Stimulated activated CD8-positive, alpha-beta memory T cell treated with anti-CD3 and anti-CD28 coated beads, Interleukin-12 subunit alpha, Interleukin-12 subunit beta, amount 100 ng/mL, for 1 hour (primary cell): ENCODE measurements around the gene PLCG2.
"Not testable (repeated sequence)": the region's sequence is repeated elsewhere in the genome, so short reads cannot be mapped to it uniquely, and the experiment has no call there.

ENCODE experiments used
- DNase-seq: peaks from one replicate; pipeline ENCODE4 v3.0.0-alpha.2; 2020; ENCODE audit warnings: low read depth

The PLCG2 gene

DNA sequence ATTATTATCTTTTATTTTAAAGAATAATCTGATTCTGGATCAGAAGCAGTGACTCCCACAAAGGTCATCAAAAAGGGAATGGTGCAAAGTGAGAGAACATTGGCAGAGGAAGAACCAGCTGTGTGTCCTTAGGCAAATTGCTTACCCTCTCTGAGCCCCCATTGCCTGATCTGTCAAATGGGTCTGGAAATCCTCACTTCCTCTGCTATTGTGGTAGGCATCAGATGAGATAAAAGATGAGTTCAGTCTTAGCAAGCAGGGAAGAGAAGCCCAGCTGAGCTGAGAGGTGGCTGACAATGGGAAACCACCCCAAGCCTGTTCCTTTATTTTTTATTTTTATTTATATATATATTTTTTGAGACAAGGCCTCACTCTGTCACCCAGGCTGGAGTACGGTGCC is 24.2 kb upstream of the PLCG2 start:
- no peak for DNase-seq

DNA sequence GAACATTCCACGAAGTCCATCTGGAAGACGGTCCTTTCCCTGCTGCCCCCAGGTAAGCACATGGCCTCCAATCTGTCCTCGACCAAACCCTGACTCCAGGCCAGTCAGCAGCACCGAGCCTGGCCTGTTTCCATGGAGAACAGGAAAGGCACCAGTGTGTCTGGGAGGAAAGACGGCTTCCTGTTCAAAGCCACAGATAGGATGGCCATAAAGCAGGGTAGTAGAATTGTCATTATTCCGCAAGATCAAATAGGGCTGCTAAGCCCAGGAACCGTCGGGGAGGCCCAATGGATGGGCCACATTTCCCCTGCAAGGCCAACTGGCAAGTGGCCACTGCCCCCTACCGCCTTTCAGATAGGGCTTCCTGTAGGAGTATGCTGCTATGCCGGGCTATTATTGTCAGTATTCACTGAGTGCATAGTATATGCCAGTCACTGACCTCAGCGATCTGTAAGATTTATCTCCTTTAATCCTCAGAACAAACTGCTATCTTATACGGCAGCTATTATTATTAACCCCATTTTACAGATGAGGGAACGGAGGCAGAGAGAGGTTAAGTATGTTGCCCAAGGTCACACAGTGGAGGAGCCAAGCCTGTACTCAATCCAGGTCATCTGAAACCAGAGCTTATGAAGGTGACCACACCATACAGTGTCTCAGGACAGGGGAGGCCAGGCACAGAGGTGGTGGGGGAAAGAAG is 23.0 kb upstream of the PLCG2 start:
- no peak for DNase-seq

GRCh38 chr16:81756615-81757356 is 22.3 kb upstream of the PLCG2 start:
- DNase-seq: no peak

- DNase-seq: no peak
These were observed 20.7 kb upstream of the PLCG2 start for GRCh38 chr16:81758376-81758775.

DNA sequence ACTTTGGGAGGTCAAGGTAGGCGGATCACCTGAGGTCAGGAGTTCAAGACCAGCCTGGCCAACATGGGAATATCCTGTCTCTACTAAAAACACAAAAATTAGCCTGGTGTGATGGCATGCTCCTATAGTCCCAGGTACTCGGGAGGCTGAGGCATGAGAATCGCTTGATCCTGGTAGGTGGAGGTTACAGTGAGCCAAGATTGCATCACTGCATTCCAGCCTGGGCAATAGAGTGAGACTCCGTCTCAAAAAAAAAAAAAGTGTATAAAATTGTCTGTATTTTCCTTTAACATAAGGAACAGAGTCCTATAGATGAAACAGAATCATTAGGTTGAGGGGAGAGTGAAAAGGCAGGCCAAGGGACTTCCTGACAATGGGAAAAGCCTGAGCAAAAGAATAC is 16.8 kb upstream of the PLCG2 start:
- not testable (repeated sequence) for DNase-seq

GRCh38 chr16:81765111-81765919 is 13.8 kb upstream of the PLCG2 start:
- DNase-seq: no peak

- DNase-seq: no peak
These were observed 13.1 kb upstream of the PLCG2 start for GRCh38 chr16:81765969-81766368.

- DNase-seq: no peak
These were observed 11.0 kb upstream of the PLCG2 start for GRCh38 chr16:81767987-81768592.

DNA sequence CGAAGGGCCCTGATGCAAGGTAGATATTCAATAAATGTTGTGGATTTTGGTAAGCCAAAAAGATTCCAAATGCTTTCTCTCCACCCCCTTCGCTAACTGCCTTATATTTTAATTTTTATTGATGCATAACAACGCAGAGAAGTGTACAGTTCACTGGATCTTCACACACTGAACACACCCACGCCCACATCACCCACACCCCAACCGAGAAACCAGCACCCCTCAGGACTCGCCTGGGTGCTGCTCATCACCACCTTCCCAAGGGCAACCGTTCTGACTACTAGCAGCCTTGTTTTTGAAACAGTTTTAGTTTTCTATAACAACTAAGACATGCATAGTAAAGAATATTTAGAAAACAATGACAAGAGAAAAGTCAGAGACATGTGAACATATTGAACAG is 9.1 kb upstream of the PLCG2 start:
- no peak for DNase-seq

DNA sequence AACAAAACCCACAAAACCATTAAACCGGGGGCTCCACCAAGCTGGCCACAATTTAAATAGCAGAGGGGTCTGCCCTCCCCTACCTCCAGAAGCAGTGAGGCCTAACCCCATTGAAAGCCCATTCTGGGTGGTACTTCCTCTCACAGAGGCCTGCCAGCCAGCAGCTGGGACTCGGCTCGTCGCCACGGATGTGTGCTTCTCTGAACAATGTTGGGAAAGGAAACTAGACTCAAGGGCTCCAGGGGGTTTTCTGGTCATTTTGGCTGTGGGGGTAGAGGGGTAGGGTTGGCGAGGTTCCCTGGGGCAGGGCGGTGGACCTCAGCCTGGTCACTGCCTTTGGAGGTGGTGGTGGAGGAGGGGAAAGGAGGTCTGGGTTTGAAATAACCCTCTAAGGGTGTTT is 4.7 kb upstream of the PLCG2 start:
- DNase-seq: no peak

DNA sequence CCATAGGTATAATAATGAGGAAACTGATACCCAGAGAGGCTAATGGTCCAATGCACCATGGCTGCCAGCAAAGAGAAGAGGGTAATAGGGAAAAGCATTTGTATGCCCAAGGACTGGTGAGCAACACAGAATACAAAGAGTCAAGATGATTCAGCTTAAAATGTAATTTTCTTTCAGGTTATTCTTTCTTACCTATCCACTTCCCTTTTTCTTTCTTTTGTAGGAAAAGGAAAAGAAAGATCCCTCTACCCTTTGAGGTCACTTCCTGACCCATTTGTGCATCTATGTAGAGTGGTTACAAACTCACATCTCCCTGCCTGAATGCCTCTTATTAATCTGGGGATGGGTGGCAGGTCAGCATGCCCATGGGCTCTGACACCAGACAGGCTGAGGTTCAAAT is 3.5 kb upstream of the PLCG2 start:
- no peak for DNase-seq

DNA sequence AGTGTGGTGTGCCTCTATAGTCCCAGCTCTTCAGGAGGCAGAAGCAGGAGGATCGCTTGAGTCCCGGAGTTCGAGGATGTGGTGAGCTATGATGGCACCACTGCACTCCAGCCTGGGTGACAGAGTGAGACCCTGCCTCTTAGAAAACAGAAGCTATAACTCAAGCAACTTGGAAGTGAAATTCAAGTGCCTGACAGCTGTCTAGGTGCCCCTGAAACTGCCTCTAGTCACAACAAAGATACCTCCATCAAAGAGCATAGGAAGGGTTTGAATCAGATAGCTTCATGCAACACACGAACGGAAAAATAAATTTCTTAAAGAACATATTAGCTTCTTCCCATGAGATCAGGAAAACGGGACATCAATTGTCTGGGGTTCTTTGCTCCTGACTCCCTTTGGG is 860 bp upstream of the PLCG2 start:
- DNase-seq: no peak

DNA sequence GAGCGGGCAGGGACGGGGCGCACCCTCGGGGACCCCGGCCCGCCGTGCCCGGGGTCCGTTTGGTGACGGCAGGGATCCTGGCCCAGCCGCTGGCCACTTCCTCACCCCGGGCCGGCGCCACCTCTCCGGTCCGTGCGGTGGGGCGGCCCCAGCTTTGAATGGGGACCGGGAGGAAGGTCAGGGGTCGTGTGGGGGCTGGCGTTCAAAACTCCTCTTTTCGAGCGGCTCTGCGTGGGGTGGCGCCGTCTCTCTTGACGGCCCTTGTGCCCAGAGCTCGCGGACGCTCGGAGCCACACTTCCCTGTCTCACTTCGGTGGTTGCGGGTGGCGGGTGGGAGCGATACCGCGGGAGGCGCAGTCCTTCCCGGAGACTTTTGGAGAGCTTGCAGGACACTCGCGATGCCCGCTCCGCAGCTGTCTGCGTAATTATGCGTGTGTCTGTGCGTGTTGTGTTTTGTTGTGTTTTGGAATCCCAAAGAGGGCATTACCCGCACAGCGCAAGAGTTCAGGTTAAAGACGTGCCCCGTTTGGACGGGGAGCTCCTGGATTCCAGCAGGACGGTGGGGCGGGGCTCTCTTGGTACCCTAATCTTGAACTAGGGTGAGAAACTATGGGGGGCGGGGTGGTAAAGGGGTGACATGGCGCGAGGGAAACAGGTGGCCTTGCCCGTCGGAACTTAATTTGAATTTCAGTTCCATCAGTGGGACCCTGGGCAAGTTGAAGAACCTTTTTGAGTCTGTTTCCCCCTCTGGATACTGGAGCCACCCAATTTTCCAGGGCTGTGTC is 637 bp downstream of the PLCG2 start:
- DNase-seq: no peak

DNA sequence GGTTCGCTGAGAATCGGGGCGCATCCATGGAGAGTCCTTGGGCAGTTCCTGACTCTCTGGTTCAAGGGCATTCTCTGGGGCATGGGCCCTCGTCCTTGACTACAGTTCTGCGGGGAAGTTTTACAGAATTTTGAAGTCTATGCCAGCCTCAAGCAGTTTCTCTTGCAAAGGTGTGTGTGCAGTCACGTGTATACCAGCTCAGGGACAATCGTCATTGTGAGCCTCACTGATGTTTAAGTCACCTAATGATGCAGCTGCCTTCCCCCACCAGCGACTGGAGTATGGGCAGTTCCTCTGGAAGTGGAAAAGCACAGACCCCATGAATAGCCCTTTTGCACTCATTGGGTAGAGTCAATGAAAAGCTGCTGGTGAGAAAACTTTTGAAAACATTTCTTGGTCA is 1.3 kb downstream of the PLCG2 start:
- no peak for DNase-seq

GRCh38 chr16:81782236-81782635 is 3.1 kb downstream of the PLCG2 start:
- DNase-seq: no peak

- DNase-seq: no peak
These were observed 5.1 kb downstream of the PLCG2 start for GRCh38 chr16:81784072-81784795.

- no peak for DNase-seq
These were observed 6.2 kb downstream of the PLCG2 start for GRCh38 chr16:81785138-81785924.

- DNase-seq: no peak
These were observed 7.2 kb downstream of the PLCG2 start for GRCh38 chr16:81786321-81786720.

DNA sequence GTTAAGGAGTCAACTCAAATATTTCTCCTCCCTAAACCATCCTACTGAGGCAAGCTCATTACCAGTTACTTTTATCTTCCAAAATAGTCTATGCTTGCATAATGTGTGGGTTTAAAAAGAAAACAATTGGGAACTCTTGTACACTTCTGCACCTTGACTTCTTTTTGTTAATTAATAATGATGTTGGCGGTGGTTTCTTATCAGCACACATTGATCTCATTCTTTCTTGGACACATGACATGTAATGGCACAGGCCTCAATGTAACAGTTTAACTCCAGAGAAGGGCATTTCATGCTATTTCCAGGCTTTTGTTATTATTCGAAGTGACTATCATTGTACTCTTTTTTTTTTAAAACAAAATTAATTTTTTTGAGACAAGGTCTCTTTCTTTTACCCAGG is 7.8 kb downstream of the PLCG2 start:
- DNase-seq: no peak

DNA sequence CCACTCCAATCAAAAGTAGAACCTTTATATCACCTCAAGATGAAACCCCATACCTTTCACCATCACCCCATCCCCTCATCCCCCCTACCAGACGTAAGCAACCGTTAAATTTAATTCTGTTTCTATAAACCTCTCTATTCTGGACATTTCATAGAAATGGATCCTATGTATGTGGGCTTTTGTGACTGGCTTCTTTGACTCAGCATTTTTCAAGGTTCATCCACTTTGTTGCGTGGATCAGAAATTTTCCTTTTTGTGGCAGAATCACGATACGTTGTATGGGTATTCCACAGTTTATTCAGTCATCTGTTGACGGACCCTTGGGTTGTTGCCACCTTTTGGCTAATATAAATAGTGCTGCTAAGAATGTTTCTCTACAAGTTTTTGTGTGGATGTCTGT is 8.6 kb downstream of the PLCG2 start:
- no peak for DNase-seq
